ENCODE measurements around the gene EEPD1. TPM values are rescaled to one million over a fixed set of nuclear protein-coding genes. Genes with fewer than 3 reads are reported as not detected.

EEPD1 gene
- total RNA-seq, 1 donor from 2014 or later, result 5.4 TPM

DNA sequence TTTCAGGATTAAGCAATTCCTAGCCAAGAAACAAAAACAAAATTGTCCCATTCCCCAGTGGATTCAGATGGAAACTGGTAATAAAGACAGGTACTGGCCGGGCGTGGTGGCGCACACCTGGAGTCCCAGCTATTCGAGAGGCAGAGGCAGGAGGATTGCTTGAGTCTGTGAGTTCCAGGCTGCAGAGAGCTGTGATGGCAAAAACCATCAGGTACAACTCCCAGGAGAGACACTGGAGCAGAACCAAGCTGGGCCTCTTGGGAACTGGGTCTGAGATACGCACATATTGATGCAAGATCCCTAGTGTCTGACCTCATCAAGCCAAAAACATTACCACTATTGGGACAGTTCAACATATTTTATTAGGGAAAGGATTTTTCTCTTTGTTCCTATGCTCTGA lies 152.6 kb downstream of the EEPD1 start:
- Mint-ChIP-seq H3K27me3 (ENCODE audit: low read depth, unreplicated experiment) (peaks cover 2% of the 10 kb centered on the region), H3K27ac (ENCODE audit: unreplicated experiment) (no peak overlapping the region), H3K4me1 (ENCODE audit: low read depth, unreplicated experiment) (peaks cover 16% of the 10 kb centered on the region), H3K9me3 (ENCODE audit: unreplicated experiment) (peaks cover 3% of the 10 kb centered on the region), H3K36me3 (ENCODE audit: low read depth, unreplicated experiment) (peaks cover 4% of the 10 kb centered on the region), H3K4me3 (ENCODE audit: unreplicated experiment) (no peak overlapping the region)
- Histone ChIP-seq H3K4me2 (ENCODE audit: low read length) (no peak overlapping the region), H4K20me1 (ENCODE audit: insufficient read depth, low read length) (peaks cover 6% of the 10 kb centered on the region), H2AFZ (ENCODE audit: low read depth, low read length) (no peak overlapping the region), H3K9ac (ENCODE audit: low read length) (no peak overlapping the region), H3K27me3 (ENCODE audit: insufficient read depth, low read length) (peaks cover 3% of the 10 kb centered on the region), H3K9me3 (ENCODE audit: insufficient read depth, low read depth, low read length) (no peaks in the 10 kb centered on the region), H3K79me2 (ENCODE audit: insufficient read depth, low read length) (no peaks in the 10 kb centered on the region), H3K27ac (ENCODE audit: low read depth, low read length) (no peak overlapping the region), H3K4me1 (ENCODE audit: insufficient read depth, low read length) (peaks cover 27% of the 10 kb centered on the region), H3K36me3 (ENCODE audit: insufficient read depth, low read length) (no peaks in the 10 kb centered on the region), H3K4me3 (ENCODE audit: insufficient read depth, low read depth, low read length) (no peak overlapping the region)
- FAIRE-seq (no peak), DNase-seq (ENCODE audit: low read depth) (no peak)
- no peak for TF ChIP-seq CTCF (IDR thresholded peaks at IDR 0.05; ENCODE audit: insufficient read depth, low read depth, low read length)
- TF ChIP-seq EZH2 (IDR thresholded peaks at IDR 0.05; ENCODE audit: insufficient read depth, low read length), result no peak

- Histone ChIP-seq H3K4me2 (ENCODE audit: low read length) (no peak overlapping the region), H3K27me3 (ENCODE audit: insufficient read depth, low read length) (peaks cover 3% of the 10 kb centered on the region), H3K9me3 (ENCODE audit: insufficient read depth, low read depth, low read length) (no peaks in the 10 kb centered on the region), H3K4me1 (ENCODE audit: insufficient read depth, low read length) (peaks cover 27% of the 10 kb centered on the region), H3K4me3 (ENCODE audit: insufficient read depth, low read depth, low read length) (no peak overlapping the region), H3K36me3 (ENCODE audit: insufficient read depth, low read length) (no peaks in the 10 kb centered on the region), H3K27ac (ENCODE audit: low read depth, low read length) (no peak overlapping the region), H3K9ac (ENCODE audit: low read length) (no peak overlapping the region), H3K79me2 (ENCODE audit: insufficient read depth, low read length) (no peaks in the 10 kb centered on the region), H2AFZ (ENCODE audit: low read depth, low read length) (no peak overlapping the region), H4K20me1 (ENCODE audit: insufficient read depth, low read length) (peaks cover 6% of the 10 kb centered on the region)
- FAIRE-seq (no peak), DNase-seq (ENCODE audit: low read depth) (no peak)
- Mint-ChIP-seq H3K4me3 (ENCODE audit: unreplicated experiment) (no peak overlapping the region), H3K27me3 (ENCODE audit: low read depth, unreplicated experiment) (peaks cover 2% of the 10 kb centered on the region), H3K9me3 (ENCODE audit: unreplicated experiment) (peaks cover 3% of the 10 kb centered on the region), H3K36me3 (ENCODE audit: low read depth, unreplicated experiment) (peaks cover 1% of the 10 kb centered on the region), H3K27ac (ENCODE audit: unreplicated experiment) (no peak overlapping the region), H3K4me1 (ENCODE audit: low read depth, unreplicated experiment) (peaks cover 16% of the 10 kb centered on the region)
- TF ChIP-seq EZH2 (IDR thresholded peaks at IDR 0.05; ENCODE audit: insufficient read depth, low read length) (no peak), CTCF (IDR thresholded peaks at IDR 0.05; ENCODE audit: insufficient read depth, low read depth, low read length) (no peak)
These were observed 153.2 kb downstream of the EEPD1 start for GRCh38 chr7:36306222-36306621.

DNA sequence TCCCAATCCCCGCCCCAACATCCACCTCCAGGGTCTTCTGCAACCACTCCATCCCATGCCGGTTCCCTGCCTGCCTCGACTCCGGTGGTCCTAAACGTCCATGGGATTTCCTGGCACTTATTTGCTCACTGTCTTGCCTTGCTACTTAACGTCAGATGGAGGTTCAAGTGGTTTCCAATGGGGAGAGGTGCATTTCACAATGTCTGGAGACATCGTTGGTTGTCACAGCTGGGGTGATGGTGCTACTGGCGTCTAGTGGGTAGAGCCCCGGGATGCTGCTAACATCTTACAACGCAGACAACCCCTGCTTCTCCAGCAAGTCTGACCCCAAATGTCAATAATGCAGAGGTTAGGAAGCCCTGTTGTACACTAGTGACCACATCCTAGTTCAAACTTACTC lies 153.7 kb downstream of the EEPD1 start:
- Histone ChIP-seq H3K4me3 (ENCODE audit: insufficient read depth, low read depth, low read length) (no peak overlapping the region), H3K79me2 (ENCODE audit: insufficient read depth, low read length) (no peaks in the 10 kb centered on the region), H3K9me3 (ENCODE audit: insufficient read depth, low read depth, low read length) (no peaks in the 10 kb centered on the region), H3K4me2 (ENCODE audit: low read length) (no peak overlapping the region), H3K27ac (ENCODE audit: low read depth, low read length) (no peak overlapping the region), H3K36me3 (ENCODE audit: insufficient read depth, low read length) (no peaks in the 10 kb centered on the region), H3K9ac (ENCODE audit: low read length) (no peak overlapping the region), H4K20me1 (ENCODE audit: insufficient read depth, low read length) (peaks cover 6% of the 10 kb centered on the region), H3K27me3 (ENCODE audit: insufficient read depth, low read length) (peaks cover 3% of the 10 kb centered on the region), H3K4me1 (ENCODE audit: insufficient read depth, low read length) (peaks cover 27% of the 10 kb centered on the region), H2AFZ (ENCODE audit: low read depth, low read length) (no peak overlapping the region)
- peaks cover 2% of the 10 kb centered on the region for H3K27me3 Mint-ChIP-seq (ENCODE audit: low read depth, unreplicated experiment)
- no peak overlapping the region for H3K4me3 Mint-ChIP-seq (ENCODE audit: unreplicated experiment)
- DNase-seq (ENCODE audit: low read depth), result no peak
- no peak overlapping the region for H3K27ac Mint-ChIP-seq (ENCODE audit: unreplicated experiment)
- H3K36me3 Mint-ChIP-seq (ENCODE audit: low read depth, unreplicated experiment), result peaks cover 1% of the 10 kb centered on the region
- no peak for FAIRE-seq
- H3K9me3 Mint-ChIP-seq (ENCODE audit: unreplicated experiment), result peaks cover 3% of the 10 kb centered on the region
- TF ChIP-seq CTCF (IDR thresholded peaks at IDR 0.05; ENCODE audit: insufficient read depth, low read depth, low read length) (no peak), EZH2 (IDR thresholded peaks at IDR 0.05; ENCODE audit: insufficient read depth, low read length) (no peak)
- peaks cover 16% of the 10 kb centered on the region for H3K4me1 Mint-ChIP-seq (ENCODE audit: low read depth, unreplicated experiment)

All from astrocyte (in vitro differentiated cells and primary cell).